Measurements from ENCODE around the gene ANGEL2. TPM values are rescaled to one million over a fixed set of nuclear protein-coding genes. Genes with fewer than 3 reads are reported as not detected.
A peak's percentile ranks its signal among the peaks of the same experiment; 100 is the strongest.
"Not testable (repeated sequence)": the region's sequence is repeated elsewhere in the genome, so short reads cannot be mapped to it uniquely, and the experiment has no call there.

Gene ANGEL2
- total RNA-seq, 2 experiments from 2014 or later: 40.1 to 42.7 TPM

GRCh38 chr1:213050745-213051126, 35.1 kb upstream of the ANGEL2 start:
- intact Hi-C loops (cut with micrococcal nuclease; ENCODE audit: unreplicated experiment): loop anchor here (1.0 kb wide), 1 partner anchor 35 kb away; the partner anchor contains the start of gene ANGEL2
- no peaks in the 10 kb centered on the region for H3K79me2 ChIP-seq (ENCODE audit: insufficient read depth, low read depth, low read length)
- peak overlapping the region; percentile 88 for H3K4me3 ChIP-seq (ENCODE audit: low read depth, low read length, poor library complexity, severe bottlenecking)
- peak overlapping the region; percentile 100 for H2AFZ ChIP-seq (ENCODE audit: low read length)
- peaks cover 12% of the 10 kb centered on the region for H3K4me1 ChIP-seq (ENCODE audit: insufficient read depth, low read length, poor library complexity, severe bottlenecking)
- POLR2A ChIA-PET: interaction anchor here (0.9 to 1.5 kb wide), 3 partner anchors 35 to 259 kb away, joined by 3 read pairs; partner anchors contain the start of genes ANGEL2 and NSL1
- H3K9me2 ChIP-seq (ENCODE audit: insufficient read depth, low read length): no peaks in the 10 kb centered on the region
- TF ChIP-seq CTCF (conservative IDR thresholded peaks at IDR 0.05; ENCODE audit: low read length) (no peak), EZH2phosphoT487 (IDR thresholded peaks at IDR 0.05; ENCODE audit: borderline replicate concordance, low read depth, low read length) (no peak)
- peaks cover 11% of the 10 kb centered on the region; the same call in 1 of the 2 replicates for H3K9me3 ChIP-seq (ENCODE audit: low read length)
- no peak for DNase-seq (ENCODE audit: low spot score)
- H4K20me1 ChIP-seq (ENCODE audit: insufficient read depth, low read length): no peaks in the 10 kb centered on the region
- H3K4me2 ChIP-seq (ENCODE audit: low read length): peak overlapping the region; percentile 97
- BruUV-seq (replicated peaks): no TSS peak
- H3K27ac ChIP-seq (ENCODE audit: low read depth, low read length, poor library complexity, severe bottlenecking): no peak overlapping the region
- H3K36me3 ChIP-seq (ENCODE audit: insufficient read depth, low read length): no peaks in the 10 kb centered on the region
- CTCF ChIA-PET (ENCODE audit: unreplicated experiment): interaction anchor here (0.6 kb wide), 1 partner anchor 37 kb away, joined by 3 read pairs; no protein-coding TSS in a partner anchor

GRCh38 chr1:213049232-213049631, 33.6 kb upstream of the ANGEL2 start:
- no peak overlapping the region for H3K27ac ChIP-seq (ENCODE audit: low read depth, low read length, poor library complexity, severe bottlenecking)
- H3K4me1 ChIP-seq (ENCODE audit: insufficient read depth, low read length, poor library complexity, severe bottlenecking): peaks cover 12% of the 10 kb centered on the region
- no peak for DNase-seq (ENCODE audit: low spot score)
- BruUV-seq (replicated peaks): no TSS peak
- no peaks in the 10 kb centered on the region for H3K36me3 ChIP-seq (ENCODE audit: insufficient read depth, low read length)
- no peak overlapping the region for H3K4me3 ChIP-seq (ENCODE audit: low read depth, low read length, poor library complexity, severe bottlenecking)
- H3K9me2 ChIP-seq (ENCODE audit: insufficient read depth, low read length): no peaks in the 10 kb centered on the region
- ChIA-PET POLR2A (no interaction called here), CTCF (ENCODE audit: unreplicated experiment) (no interaction called here)
- no peak overlapping the region for H2AFZ ChIP-seq (ENCODE audit: low read length)
- TF ChIP-seq EZH2phosphoT487 (IDR thresholded peaks at IDR 0.05; ENCODE audit: borderline replicate concordance, low read depth, low read length) (no peak), CTCF (conservative IDR thresholded peaks at IDR 0.05; ENCODE audit: low read length) (no peak)
- no peaks in the 10 kb centered on the region for H4K20me1 ChIP-seq (ENCODE audit: insufficient read depth, low read length)
- peaks cover 11% of the 10 kb centered on the region; the same call in 1 of the 2 replicates for H3K9me3 ChIP-seq (ENCODE audit: low read length)
- intact Hi-C loops (cut with micrococcal nuclease; ENCODE audit: unreplicated experiment): no loop called here
- no peaks in the 10 kb centered on the region for H3K79me2 ChIP-seq (ENCODE audit: insufficient read depth, low read depth, low read length)
- no peak overlapping the region for H3K4me2 ChIP-seq (ENCODE audit: low read length)

DNA sequence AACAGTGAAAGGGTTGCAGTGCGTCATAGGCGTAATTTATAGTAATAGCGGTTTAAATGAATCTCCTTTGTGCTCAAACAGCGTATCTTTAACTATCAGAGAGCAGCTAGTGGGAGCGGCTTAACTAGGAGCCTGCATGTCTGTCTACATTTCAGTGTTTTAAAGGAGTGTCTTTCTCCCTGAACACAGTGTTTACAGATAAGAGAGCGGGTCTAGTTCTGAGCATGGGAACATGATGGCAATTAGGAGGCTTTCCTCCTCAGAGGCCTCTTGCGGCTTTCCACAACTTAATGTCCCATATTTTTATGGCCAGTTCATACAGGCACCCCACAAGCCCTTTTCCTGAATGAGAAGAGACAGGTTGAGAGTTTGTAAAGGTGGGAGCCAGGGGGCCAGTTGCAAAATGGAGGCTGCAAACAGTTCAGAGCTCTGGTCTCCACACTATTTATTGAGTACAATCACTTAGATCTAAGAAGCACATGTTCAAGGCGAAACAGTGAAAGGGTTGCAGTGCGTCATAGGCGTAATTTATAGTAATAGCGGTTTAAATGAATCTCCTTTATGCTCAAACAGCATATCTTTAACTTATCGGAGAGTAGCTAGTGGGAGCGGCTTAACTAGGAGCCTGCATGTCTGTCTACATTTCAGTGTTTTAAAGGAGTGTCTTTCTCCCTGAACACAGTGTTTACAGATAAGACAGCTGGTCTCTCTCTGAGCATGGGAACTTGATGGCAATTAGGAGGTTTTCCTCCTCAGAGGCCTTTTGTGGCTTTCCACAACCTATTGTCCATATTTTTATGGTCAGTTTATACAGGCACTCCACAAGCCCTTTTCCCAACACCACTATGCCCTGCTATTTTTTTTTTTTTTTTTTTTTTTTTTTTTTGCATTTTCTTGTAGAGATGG, 29.9 kb upstream of the ANGEL2 start:
- H3K4me3 ChIP-seq (ENCODE audit: low read depth, low read length, poor library complexity, severe bottlenecking); H3K9me2 ChIP-seq (ENCODE audit: insufficient read depth, low read length); POLR2A ChIA-PET; BruUV-seq (replicated peaks); H3K79me2 ChIP-seq (ENCODE audit: insufficient read depth, low read depth, low read length); H3K27ac ChIP-seq (ENCODE audit: low read depth, low read length, poor library complexity, severe bottlenecking); H2AFZ ChIP-seq (ENCODE audit: low read length); H4K20me1 ChIP-seq (ENCODE audit: insufficient read depth, low read length); intact Hi-C loops (cut with micrococcal nuclease; ENCODE audit: unreplicated experiment); H3K9me3 ChIP-seq (ENCODE audit: low read length); H3K4me1 ChIP-seq (ENCODE audit: insufficient read depth, low read length, poor library complexity, severe bottlenecking); DNase-seq (ENCODE audit: low spot score); H3K4me2 ChIP-seq (ENCODE audit: low read length); H3K36me3 ChIP-seq (ENCODE audit: insufficient read depth, low read length): not testable (repeated sequence)
- CTCF ChIA-PET (ENCODE audit: unreplicated experiment): interaction anchor here (1.0 kb wide), 1 partner anchor 32 kb away, joined by 3 read pairs; no protein-coding TSS in a partner anchor

Data from OCI-LY7 (cell line).